HG03095 (cell line): ENCODE measurements around the gene SYNGR1.

Experiments
- ATAC-seq: cut with Tn5 transposase; IDR thresholded peaks from one replicate; pipeline ENCODE4 v1.9.1; 2021; ENCODE audit warnings: moderate library complexity; ENCODE audit not compliant: unreplicated experiment

The SYNGR1 gene, protein sequence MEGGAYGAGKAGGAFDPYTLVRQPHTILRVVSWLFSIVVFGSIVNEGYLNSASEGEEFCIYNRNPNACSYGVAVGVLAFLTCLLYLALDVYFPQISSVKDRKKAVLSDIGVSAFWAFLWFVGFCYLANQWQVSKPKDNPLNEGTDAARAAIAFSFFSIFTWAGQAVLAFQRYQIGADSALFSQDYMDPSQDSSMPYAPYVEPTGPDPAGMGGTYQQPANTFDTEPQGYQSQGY

DNA sequence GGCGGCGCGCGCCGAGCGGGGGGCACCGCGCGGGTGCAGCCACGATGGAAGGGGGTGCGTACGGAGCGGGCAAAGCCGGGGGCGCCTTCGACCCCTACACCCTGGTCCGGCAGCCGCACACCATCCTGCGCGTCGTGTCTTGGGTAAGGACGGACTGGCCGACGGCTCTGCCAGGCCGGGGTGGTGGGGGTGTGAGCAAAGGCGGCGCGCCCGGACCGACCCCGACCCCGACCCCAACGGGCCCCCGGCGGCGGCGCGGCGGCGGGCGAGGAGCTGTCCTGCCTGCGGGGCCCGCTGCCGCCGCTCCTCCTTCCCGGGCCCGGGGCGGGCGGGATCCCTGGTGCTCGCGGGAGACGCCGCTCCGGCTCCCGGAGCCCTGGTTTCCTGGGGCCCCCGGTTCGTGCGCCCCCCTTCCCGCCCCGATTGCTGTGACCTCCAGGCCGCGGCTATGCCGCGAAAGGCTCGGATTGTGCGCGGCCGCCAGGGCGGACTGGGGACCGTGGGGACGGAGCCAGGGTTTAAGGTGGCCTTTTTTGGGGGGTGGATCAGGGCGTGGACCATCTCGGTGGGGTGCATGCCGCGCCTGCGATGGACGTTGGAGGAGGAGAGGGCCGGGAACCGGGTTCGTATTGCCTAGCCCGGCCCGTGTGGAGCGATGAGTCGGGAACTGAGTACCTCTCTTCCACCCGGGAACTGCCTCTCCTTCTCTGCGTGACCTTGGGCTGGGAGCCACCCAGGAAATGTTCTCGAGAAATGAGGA lies at the start of gene SYNGR1:
TSS of gene SYNGR1 (plus strand) at position 25 of the 760 bp plus-strand sequence. CDS start at position 45, 20 bp downstream.
- no peak for ATAC-seq

DNA sequence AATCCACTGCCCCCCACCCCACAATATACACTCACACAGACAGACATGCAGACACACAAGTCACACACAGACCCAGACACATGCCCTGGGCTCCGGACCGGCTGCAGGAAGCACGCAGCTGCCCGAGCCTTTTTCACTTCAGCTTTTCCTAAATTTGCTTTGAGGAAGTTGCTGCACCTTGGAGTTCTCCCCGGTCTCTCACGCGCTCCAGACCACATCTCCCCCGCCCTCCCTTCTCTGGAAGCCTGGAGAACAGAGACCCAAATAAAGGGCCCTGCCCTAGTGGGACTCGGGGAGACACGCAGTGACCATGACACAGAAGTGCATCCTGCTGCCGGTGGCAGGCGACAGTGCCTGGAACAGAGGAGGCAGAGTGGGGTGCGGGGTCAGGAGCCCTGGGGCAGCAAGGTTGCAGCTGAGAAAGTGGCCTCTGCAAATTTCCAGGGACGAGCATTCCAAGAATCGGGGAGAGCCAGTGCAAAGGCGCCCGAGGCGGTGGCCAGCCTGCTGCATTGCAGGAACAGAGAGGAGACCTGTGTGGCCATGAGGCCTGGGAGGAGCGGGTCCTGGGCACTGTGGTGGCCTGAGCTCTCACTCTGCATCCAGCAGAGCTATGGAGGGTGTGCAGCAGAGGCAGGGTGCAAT lies 49.5 kb upstream of the SYNGR1 start:
- no peak for ATAC-seq

DNA sequence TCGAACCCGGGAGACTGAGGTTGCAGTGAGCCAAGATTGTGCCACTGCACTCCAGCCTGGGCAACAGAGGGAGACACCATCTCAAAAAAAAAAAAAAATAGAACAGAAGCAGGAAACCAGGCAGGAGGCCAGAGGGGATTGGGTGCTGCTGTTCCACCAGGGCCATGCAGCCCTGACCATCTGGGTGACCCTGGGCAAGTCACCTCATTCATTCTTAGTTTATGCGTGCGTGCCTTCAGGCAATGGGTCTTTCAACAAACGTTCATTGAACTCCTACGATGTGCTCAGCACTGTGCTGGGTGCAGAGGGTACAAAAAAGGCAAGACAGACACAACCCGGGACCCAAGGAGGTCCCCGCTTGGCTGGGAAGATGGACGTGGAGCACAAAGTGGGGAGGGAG lies 48.7 kb upstream of the SYNGR1 start:
- ATAC-seq: no peak

DNA sequence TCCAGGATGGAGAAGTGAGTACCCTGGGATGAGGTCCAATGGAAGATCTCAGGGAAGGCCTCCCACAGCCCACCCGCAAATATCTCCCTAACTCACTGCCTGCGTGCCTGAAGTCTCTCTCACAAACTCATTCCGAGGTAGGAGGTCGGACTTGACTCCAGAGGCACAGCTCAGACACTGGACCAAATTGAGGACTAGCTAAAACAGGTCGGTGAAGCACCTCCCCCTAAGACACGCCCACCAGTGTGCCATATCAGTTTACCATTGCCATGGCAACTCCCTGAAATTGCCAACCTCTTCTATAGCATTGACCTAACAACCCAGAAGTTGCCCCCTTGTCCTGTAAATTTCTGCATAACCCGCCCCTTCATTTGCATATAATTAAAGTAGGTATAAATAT lies 47.9 kb upstream of the SYNGR1 start:
- no peak for ATAC-seq

DNA sequence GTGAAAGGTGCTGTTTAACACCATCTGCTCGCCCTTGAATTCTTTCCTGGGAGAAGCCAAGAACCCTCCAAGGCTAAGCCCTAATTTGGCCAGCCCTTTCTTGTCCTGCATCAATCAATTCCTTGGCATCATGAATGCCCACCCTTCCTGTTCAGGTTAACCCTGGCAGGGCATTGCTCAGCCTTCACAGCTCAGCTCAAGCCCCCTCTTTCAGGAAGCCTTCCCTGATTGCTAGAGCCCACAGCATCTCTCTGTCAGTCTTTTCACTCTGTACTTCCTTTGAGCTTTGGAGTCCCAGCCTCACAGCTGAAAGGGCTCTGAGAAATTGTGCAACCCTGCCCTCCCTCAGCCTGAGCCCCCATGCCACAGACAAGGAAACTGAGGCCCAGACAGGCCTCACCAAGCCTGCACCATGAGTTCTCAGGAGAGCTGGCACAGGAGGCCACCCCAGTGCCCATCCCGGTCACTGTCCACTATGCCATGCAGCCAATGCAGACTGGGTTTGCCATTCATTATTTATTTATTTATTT lies 47.3 kb upstream of the SYNGR1 start:
- ATAC-seq: no peak

DNA sequence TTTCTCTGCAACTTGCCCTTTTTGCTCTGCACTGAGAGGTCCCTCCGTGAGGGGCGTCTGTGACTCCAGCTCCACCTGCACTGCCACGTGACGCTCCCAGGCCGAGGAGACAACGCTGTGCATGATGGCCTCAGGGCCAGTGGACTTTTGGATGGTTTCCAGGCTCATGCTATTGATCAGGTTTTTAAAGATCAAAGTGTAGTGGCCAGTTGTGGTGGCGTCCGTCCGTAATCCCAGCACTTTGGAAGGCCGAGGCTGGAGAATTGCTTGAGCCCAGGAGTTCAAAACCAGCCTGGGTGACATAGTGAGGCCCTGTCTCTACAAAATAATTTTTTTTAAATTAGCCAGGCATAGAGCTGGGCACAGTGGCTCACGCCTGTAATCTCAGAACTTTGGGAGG lies 46.4 kb upstream of the SYNGR1 start:
- ATAC-seq: no peak

DNA sequence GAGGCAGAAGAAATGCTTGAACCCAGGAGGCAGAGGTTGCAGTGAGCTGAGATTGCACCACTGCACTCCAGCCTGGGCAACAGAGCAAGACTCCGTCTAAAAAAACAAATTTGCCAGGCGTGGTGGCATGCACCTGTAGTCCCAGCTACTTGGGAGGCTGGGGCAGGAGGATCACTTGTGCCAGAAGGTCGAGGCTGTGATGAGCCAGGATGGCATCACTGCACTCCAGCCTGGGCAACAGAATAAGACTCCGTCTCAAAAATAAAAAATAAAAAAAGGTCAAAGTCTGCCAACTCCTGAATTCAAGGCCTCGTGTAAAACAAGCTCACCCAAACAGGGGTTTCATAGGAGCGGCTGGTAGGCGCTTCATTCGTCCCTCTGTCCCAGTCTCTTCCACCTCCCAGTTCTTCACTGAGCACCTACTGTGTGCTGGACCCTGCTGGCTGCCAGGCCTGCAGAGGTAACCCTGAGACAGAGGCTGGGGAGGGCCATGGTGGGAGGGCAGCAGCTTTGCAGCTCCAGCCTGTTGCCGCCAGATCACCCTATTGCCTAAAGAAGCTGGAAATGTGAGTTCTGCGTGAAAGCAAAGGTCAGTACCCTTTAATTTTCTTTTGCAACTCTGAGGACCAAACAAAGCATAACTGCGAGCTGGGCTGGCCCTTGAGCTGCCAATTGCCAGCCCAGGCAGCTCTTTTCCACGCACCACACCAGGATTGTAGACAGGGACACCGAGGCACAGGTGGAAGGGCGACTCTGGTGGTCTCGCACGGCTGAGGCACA lies 45.7 kb upstream of the SYNGR1 start:
- no peak for ATAC-seq

DNA sequence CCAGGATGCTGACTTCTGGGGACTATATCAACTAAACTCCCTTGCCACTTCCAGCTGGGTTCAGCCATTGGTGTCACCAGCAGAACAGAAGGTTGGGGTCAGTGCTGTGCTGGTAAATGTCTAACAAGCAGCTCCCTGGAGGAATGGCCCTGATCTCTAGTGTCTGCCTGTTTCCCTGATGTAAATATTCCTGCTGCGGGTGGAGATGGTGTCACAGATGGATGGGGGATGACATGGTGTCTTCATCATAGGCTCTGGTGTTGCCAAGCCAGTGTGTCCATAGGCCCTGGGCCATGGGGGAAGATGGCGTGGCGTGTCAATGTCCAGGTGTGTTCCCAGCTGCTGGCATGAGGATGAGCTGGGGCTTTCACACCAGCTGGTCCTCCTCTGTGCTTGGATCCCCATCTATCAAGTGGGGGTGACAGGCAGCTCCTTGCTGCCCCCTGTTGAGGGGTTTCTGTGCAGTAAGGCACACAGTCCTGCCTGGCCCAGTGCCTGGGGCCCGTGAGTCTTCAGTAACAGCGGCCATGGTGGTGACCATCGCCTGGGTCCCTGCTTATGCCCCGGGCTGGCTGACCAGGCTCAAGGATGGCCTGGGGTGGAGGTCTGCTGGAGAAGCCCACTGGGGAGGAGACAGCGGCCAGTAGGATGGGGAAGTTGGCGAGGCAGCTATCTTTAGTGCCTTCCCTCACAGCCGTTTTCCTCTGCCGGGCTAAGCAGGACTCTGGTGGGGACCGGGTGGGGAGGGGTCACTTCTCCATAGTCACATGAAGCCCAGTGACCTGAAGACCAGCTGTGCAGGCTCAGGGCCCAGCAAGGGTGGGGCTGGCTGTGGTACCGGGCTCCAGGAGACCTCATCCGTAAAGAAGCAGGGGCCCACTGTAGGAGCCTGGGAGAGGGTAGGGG lies 43.1 kb upstream of the SYNGR1 start:
- no peak for ATAC-seq

DNA sequence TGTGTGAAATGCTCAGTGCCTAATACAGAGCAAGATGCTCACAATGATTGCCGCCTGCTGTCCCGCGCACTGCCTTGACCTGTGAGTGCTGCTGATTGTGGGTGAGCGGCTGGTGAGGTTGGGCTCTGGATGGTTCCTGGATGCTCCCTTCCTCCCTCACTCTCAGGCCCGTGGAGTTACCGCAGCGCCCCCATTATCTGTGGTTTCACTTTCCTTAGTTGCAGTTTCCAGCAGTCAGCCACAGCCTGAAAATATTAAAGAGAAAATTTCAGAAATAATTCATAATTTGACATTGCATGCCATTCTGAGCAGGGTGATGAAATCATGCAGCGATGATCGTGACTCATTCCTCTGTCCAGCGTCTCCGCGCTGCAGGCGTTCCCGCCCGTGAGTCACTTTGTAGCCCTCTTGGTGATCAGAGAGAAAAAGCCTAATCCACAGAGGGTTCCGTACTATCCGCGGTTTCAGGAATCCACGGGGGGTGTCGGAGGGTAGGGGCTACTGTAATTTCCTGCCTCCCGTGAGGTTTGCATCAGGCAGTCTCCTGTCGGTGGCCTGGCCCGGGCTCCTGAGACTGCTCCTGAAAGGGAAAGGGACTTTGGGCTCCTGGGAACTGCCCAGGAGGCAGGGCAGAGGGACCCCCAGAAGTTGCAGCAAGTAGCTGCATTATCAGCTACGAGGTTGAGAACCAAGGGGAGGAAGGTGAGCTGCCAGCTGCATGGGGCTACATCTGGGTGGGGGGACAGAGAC lies 41.0 kb upstream of the SYNGR1 start:
- no peak for ATAC-seq

DNA sequence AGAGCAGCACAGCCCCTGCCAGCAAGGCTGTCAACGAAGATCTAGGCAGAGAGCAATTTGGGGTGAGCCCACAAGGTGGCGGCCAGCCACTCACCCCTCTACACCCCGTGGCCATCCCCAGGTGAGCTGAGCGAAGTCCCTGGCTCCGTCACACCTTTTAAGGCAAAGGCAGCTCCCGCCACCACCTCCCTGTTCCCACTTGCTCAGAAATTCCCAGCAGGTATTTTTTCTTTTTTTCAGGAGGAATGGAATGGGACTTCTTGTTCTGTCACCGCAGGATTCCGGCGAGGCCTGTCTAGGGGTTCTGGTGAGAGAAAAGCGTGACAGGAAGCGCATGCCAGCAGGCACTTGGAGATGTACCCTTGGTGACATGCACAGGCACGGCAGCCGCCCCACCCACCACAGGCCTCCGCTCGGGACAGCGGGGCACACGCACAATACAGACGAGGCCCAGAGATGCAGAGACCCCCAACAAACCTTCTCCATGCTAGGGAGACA lies 40.4 kb upstream of the SYNGR1 start:
- no peak for ATAC-seq

DNA sequence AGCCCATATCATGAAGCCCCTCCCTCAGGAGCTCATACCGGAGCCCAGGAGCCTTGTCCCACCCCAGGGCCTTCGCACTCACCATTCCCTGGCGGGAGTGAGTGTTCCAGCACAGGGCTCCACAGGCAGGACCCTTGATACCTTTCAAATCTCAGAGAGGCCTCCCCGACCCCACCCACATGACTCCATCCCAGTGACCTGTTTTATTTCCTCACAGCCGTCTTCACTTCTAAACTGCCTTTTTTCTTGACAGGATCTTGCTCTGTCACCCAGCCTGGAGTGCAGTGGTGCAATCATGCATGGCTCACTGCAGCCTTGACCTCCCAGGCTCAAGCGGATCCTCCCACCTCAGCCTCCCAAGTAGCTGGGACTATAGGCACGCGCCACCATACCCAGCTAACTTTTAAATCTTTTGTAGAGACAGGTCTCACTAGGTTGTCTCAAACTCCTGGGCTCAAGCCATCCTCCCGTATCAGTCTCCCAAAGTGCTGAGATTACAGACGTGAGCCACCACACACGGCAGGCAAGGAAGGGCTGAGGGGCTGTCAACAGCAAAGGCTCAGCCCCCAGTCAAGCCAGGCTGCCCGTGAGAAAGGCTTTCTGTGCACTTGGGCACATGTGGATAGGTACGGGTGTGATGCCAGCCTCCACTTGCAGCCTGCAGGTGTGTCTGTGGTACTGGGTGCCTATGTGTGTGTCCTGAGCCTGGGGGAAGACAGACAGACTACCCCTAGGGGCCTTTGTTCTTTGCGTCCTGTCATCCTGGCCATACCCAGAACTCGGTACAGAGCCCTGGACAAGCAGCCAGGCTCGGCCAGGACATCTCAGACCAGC lies 39.7 kb upstream of the SYNGR1 start:
- ATAC-seq: no peak

DNA sequence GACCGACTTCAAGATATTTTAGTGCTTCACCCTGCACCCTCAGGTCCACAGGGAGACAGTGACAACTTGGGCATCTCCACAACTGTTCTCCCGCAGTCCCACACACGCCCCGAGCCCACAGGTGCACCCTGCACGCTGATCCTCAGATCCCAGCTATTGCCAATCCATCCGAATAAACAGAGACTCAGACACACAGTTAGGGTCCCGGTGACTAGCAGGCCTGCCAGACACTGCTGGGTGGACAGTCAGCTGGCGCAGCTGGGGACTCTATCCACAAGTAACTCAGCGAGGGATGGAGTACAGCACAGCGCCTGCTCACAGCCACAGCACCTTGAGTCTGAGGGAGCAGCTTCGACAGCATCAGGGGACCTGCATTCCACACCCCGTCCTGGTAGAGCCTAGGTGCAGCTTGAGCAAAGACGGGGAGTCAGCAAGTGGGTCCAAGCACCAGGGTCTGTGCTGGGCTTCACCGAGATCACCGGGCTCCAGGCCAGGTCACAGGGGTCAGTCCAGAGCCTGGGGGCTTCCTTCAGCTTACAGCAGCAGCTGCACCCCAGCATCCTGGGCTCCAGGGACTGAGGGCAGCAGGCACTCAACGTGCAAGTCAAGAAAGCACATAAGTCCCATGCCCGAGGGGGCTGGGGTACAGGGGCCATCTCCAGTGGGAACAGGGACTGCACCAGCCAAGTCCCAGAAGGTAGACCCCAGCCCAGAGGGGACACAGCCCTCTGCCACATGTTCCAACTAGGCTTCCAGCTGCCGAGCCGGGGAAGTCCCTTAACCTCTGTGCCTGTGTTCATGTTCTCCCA lies 38.0 kb upstream of the SYNGR1 start:
- ATAC-seq: no peak

DNA sequence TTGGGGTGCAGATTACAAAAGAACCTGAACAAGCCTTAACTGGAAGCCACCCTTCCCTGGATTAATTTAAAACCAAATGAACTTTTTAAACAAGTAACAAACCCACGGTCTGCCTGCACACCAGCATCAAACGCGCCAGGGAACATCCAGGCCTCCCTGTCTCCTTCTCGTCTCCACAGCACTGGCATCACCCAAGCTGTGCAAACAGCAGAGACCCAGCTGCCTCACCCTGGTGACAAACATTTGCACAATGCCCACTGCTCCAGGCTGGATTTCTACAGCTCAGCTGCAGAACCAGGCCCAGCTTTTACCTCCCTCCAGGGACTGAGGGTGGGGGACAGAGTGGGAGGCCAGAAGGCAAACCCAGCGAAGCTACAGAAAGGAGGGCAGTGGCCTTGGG lies 37.4 kb upstream of the SYNGR1 start:
- no peak for ATAC-seq

DNA sequence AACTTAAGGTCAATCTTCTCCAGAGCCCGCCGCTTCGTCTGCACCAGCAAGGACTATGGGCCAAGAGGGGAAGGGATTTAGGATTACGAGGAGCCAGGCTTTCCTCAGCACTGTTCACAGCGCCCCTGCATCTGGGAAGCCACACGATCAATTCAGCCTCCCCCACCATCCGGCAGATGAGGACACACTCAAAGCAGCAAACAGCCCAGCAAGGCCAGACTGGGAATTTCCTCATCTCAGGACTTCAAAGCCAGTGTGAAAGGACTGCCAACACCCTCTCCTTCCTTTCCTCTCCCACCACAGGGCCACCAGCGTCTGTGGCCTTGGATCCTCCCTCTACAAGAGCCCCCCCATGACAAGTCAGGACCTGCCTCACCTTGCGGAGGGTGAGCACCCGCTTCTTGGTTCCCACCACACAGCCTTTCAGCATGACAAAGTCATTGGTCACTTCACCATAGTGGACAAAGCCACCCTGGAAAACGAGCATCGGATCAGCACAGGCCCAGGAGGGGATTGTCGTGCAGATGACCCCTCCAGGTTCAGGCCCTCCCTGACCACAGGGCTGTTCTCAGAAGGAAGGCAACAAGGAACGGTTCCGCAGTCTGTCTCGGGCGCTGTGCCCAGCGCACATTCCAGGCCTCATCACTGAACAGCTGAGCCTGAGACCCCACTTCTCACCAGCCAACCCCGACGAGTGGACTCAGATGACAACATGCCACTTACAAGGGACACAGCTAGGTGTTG lies 36.4 kb upstream of the SYNGR1 start:
- no peak for ATAC-seq

DNA sequence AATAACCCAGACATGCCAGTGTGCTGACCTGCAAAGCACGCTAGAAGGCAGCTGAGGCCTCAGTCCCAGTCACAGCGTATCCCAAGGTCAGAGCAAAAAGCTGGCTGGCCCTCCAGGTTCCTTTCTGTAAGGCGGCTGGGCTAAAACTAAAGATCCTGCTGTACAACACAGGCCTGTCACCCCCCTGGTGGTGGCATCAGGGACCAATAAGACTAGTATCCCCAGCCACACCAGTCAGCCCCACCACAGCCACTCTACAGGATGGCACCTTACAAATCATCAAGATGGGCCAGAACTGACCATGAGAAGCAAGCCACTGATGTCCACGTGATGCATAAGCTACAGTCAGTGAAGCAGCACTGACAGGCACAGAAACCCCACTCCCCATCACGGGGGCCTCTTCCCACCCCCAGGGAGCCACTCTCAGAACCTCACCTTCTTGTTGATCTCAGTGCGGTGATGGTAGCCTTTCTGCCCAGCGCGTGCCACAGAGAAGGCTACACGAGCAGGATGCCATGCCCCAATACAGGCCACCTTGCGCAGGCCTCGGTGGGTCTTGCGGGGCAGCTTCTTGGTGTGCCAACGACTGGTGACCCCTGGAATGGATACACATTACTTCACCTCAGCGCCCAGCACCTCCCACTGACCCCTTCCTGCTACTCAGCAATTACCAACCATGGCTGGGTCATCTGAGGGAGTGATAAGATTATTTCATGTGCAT lies 35.4 kb upstream of the SYNGR1 start:
- ATAC-seq: no peak

DNA sequence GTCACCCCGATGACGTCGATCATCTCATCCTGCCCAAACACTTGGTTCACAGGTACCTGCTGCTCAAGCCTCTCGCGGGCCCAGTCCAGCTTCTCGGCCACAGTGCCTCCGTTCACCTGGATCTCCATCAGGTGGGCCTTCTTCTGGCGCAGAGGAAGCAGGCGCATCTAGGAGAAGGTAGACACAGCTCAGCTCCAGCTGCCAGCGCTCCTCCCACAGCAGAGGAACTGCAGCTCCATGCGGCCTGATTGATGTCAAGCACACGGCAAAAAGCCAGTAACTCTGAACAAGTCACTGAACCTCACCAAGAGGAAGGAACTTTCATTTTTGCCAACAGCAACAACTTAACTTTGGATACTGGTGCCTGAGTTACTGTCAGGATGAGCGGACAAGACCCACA lies 34.4 kb upstream of the SYNGR1 start:
- no peak for ATAC-seq
